Cardiac fibroblast (primary cell): ENCODE results near the gene AP3B2.

Experiments used
- DNase-seq, 2 donors: peaks; one replicate each; pipeline versions ENCODE4 v3.0.0 to v3.0.0-alpha.2; 2010; ENCODE audit warnings: low read depth in 2 of 2
- H3K4me3 ChIP-seq, 2 donors: replicated peaks in 1 of 2; 1 replicate in 1 of 2; 2 replicates in 1 of 2; pipeline ENCODE4 v1.5.1; 2011; ENCODE audit warnings: low read depth in 2 of 2, low read length in 2 of 2, mild to moderate bottlenecking in 2 of 2, moderate library complexity in 1 of 2
- TF ChIP-seq, protein P1 (sequence below): IDR thresholded peaks from one replicate; pipeline ENCODE4 v1.5.1; 2011; ENCODE audit warnings: low read depth, mild to moderate bottlenecking, low read length, inconsistent platforms

AP3B2 gene

DNA sequence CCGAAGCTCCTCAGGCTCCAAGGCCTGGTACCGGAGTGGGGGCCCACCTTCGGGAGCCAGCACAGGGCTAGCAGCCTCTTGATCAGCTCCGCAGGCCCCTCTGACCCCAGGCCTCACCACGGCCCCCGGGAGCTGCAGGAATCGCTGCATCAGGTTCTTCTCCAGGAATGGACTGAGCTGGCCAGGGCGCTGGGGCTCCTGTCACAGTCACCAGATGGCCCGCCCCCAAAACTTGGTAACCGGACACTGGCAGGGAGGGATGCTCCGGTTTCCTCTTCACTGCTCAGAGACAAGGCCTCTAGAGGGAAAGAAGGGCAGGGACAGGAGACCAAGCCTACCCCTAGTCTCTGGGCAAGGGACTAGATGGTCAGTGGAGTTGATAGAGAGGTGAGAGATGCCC lies 9.9 kb downstream of the AP3B2 start:
- DNase-seq: no peak
- H3K4me3 ChIP-seq: no peak overlapping the region
- TF ChIP-seq, protein P1, sequence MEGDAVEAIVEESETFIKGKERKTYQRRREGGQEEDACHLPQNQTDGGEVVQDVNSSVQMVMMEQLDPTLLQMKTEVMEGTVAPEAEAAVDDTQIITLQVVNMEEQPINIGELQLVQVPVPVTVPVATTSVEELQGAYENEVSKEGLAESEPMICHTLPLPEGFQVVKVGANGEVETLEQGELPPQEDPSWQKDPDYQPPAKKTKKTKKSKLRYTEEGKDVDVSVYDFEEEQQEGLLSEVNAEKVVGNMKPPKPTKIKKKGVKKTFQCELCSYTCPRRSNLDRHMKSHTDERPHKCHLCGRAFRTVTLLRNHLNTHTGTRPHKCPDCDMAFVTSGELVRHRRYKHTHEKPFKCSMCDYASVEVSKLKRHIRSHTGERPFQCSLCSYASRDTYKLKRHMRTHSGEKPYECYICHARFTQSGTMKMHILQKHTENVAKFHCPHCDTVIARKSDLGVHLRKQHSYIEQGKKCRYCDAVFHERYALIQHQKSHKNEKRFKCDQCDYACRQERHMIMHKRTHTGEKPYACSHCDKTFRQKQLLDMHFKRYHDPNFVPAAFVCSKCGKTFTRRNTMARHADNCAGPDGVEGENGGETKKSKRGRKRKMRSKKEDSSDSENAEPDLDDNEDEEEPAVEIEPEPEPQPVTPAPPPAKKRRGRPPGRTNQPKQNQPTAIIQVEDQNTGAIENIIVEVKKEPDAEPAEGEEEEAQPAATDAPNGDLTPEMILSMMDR: no peak

DNA sequence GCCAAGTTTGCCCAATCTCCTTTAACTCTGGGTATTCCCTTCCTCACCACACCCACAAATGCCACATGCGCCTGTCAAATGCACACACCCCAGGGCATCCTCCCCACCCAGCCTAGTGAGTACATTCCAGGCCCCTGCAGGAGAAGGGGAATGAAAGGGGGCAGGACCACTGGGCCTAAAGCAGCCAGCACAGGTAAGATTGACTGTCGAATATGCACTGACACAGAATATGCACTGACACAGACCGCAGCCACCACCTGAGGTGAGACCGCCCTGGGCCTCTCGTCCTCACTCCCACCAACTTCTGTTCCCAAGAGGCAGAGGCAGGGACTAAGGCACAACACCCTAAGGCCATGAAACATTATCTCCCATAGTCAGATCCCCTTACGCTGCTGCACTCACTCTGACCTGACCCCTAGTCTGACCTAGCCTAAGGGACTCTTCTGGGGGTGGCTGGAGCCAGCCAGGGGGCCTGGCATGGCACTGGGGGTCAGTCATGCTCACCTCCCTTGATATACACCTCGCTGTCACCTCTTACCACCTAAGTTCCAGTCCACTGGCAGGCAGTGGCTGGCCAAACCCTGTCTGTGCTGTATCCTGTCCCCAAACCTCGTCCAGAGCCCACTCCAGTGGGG lies 10.8 kb downstream of the AP3B2 start:
- no peak for DNase-seq
- H3K4me3 ChIP-seq: no peak overlapping the region
- TF ChIP-seq, protein P1: no peak

DNA sequence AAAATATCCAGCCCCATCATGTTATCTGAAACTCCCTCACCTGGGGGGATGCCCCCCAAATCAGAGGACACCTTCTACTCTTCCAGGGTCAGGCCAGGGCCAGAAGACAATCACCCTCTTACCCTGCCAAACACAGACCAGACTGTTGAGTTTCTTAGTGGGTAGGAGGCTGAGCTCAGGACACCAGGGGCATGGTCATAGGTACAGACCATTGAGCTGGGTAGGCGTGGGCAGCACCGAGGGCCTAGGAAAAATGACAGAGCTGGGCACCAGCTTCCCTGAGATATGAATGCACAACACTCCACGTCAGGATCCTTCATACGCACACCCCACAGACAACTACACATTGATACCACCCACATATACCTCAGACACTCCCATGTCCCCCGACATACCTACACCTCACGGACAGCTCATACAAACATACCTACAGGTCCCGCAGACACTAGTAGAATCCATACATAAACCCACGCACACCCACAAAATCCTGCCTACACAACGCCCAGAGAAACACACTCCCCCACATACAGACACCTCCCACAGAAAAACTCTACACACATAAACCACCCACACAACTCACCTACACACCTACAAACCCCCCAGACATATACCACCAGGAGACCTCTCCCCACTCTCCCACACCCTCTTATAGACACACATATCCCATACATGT lies 11.8 kb downstream of the AP3B2 start:
- DNase-seq: no peak
- H3K4me3 ChIP-seq: no peak overlapping the region
- TF ChIP-seq, protein P1: no peak

DNA sequence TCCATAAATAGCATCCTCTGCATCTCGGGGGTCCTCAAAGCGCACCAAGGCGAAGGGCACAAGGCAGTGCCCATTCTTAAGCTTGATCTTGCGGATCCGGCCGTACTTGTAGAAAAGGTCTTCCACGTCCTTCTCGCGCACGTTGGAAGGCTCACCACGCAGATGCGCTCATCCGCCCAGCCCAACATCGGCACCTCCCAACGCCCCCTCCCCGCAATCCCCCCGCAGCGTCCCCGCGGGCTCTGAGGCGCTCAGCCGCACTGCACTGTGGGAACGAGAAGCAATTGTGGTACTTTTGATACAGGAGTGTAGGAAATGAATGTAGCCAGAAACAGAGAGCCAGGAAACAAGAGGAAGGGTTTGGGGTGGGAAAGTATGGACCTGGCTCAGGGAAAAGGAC lies 17.5 kb downstream of the AP3B2 start:
- H3K4me3 ChIP-seq: no peak overlapping the region
- TF ChIP-seq, protein P1: no peak
- no peak for DNase-seq

DNA sequence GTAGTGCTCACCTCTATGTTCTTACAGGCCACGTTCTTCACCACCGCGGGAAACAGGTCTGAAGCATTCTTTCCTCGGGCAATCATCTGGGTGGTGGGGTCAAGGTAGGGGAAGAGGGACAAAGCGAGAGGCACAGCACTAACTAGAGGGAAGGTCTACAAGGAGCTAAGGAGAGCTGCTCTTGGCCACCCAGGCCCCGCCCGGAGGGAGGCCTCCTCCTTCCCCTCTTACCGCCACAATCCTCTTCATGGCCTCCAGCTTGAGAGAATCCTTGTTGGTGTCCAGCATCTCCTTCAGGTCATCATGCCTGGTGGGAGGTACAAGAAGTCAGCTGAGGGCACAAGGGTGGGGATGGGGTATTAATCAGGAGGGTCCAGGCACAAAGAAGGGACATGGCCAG lies 20.5 kb downstream of the AP3B2 start:
- no peak for DNase-seq
- TF ChIP-seq, protein P1: no peak

DNA sequence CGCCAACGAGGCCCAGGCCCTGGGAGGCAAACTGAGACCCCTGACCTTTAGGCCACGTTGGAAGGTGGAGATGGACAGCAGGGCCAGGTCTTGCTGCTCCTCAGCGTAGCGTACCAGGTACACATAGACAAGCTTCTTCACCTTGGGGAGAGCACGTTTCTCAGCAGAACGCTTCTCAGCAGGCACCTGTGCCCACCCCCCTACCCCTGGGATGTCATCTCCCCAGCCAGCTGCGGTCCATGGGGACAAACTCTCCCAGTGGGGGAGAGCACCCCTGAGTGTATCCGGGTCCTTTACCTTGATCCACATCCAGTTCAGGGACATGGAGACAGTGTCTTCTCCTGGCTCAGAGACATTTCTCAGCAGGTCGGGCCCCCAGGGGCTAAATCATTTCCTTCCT lies 21.0 kb downstream of the AP3B2 start:
- H3K4me3 ChIP-seq: no peak overlapping the region
- TF ChIP-seq, protein P1: no peak
- no peak for DNase-seq

More for the DNA sequence above, 20.5 kb downstream of the AP3B2 start:
- H3K4me3 ChIP-seq: no peak overlapping the region
